ENCODE measurements around the gene DPP4. TPM values are rescaled to one million over a fixed set of nuclear protein-coding genes. Genes with fewer than 3 reads are reported as not detected.
"Not testable (repeated sequence)": the region's sequence is repeated elsewhere in the genome, so short reads cannot be mapped to it uniquely, and the experiment has no call there.

DPP4 gene
- total and polyA plus RNA-seq, 4 experiments from 2014 or later: 38.5 to 124 (median 72.5) TPM

DNA sequence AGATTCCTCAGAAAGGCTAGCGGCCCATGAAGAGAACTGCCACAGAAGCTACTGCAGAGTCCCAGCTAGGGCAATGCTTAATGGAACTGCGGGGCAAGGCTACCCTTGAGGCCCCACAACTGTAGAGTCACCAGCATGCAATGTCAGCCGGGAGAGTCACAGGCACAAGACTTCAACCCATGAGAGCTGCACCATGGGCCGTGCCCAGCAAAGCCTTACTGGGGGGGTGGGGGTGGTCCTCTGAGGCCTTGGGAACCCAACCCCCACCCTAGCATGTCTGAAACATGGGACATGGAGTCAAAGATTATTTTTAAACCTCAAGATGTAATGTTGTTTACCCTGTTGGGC, 20.2 kb downstream of the DPP4 start:
- no peaks in the 10 kb centered on the region for H3K27me3 ChIP-seq (ENCODE audit: insufficient read depth, low read length)
- Mint-ChIP-seq H3K4me3 (no peak overlapping the region), H3K27me3 (no peaks in the 10 kb centered on the region), H3K4me1 (peaks cover 42 to 73% (median 55%) of the 10 kb centered on the region in 4 donors), H3K36me3 (peaks cover 19 to 25% of the 10 kb centered on the region in 2 donors), H3K9me3 (no peaks in the 10 kb centered on the region), H3K27ac (peak overlapping the region in 1 of 7 donors; percentile 48)
- ChIA-PET CTCF (ENCODE audit: partially characterized antibody) (interaction anchor here (1.0 to 1.3 kb wide), 2 partner anchors 44 to 46 kb away, joined by 4 read pairs; no protein-coding TSS in a partner anchor), POLR2A (ENCODE audit: partially characterized antibody) (interaction anchor here (1.2 kb wide), 1 partner anchor 10 kb away, joined by 3 read pairs; no protein-coding TSS in a partner anchor)
- H3K4me1 ChIP-seq (ENCODE audit: insufficient read depth, low read length): peaks cover 52% of the 10 kb centered on the region
- no peak overlapping the region for H3K4me3 ChIP-seq (ENCODE audit: low read length in 2 of 2)
- H3K27ac ChIP-seq (ENCODE audit: low read depth, low read length): no peak overlapping the region
- H3K36me3 ChIP-seq (ENCODE audit: insufficient read depth, low read length): no peaks in the 10 kb centered on the region
- no peaks in the 10 kb centered on the region for H3K9me3 ChIP-seq (ENCODE audit: control insufficient read depth in 1 of 2, low read length in 2 of 2)
- intact Hi-C loops (cut with micrococcal nuclease): no loop called here
- DNase-seq: no peak

DNA sequence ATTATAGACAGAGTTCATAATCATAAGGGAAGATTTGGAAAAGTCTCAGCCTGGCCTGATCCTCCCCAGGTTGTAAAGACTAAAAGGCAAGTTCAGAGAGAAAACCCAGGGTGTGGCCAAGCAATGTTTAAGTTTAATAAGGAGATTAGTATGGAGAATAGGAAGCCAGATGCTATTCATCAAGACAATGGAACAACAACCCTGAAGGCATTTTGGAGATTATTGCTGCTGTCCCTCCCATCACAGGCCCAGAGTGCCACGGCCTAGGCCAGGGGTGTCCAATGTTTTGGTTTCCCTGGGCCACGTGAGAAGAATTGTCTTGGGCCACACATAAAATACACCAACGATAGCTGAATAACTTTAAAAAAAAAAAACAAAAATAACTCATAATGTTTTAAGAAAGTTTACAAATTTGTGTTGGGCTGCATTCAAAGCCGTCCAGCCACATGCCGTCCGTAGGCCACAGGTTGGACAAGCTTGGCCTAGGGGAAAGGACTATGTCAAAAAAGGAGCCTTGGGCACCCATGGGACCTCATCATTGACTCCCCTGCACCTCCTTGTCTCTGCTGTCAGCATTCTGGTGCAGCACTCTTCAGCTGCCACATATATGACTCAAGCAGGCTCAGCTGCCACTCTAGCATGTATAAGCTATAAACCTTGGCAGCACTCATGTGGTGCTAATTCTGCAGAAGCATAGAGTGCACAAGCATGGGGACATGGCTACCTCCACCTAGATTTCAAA, 20.8 kb downstream of the DPP4 start:
- CTCF ChIA-PET (ENCODE audit: partially characterized antibody): interaction anchor here (1.0 to 1.3 kb wide), 2 partner anchors 44 to 45 kb away, joined by 4 read pairs; no protein-coding TSS in a partner anchor
- intact Hi-C loops (cut with micrococcal nuclease): no loop called here

DNA sequence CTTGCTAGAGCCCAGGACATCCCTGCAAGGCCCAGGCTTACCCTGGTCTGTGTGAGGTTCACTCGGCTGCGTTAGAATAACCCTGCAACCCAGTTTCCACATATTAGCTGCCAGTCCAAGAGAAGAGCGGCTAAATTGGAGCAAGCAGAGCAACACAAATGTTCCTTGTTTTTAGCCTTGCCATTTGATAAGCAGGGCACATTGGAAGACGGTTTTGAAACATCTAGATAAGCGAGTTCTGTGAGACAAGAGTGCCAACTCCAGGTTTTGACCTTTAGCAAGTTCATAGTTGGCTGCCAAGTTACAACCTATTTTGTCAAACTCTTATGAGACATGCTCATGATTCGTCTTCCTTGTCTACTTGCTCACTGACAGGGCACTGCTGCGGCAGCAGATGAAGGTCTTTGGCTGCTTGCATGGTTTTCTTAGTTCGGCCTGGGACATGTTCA, 23.5 kb downstream of the DPP4 start:
- Mint-ChIP-seq H3K4me1 (peaks cover 22 to 41% (median 32%) of the 10 kb centered on the region in 4 donors), H3K27ac (peak overlapping the region in 2 of 7 donors; percentile 30 to 70), H3K36me3 (peaks cover 17 to 21% of the 10 kb centered on the region in 2 donors), H3K4me3 (no peak overlapping the region), H3K9me3 (no peaks in the 10 kb centered on the region), H3K27me3 (no peaks in the 10 kb centered on the region)
- peaks cover 20% of the 10 kb centered on the region for H3K4me1 ChIP-seq (ENCODE audit: insufficient read depth, low read length)
- intact Hi-C loops (cut with micrococcal nuclease): no loop called here
- H3K27ac ChIP-seq (ENCODE audit: low read depth, low read length): no peak overlapping the region
- H3K27me3 ChIP-seq (ENCODE audit: insufficient read depth, low read length): no peaks in the 10 kb centered on the region
- ChIA-PET POLR2A (ENCODE audit: partially characterized antibody) (interaction anchor here (0.6 to 1.6 kb wide), 3 partner anchors 10 to 24 kb away, joined by 3 read pairs; no protein-coding TSS in a partner anchor), CTCF (ENCODE audit: partially characterized antibody) (interaction anchor here (0.7 to 1.1 kb wide), 2 partner anchors 12 to 24 kb away, joined by 3 read pairs; partner anchors contain the start of gene DPP4)
- peaks cover 7% of the 10 kb centered on the region for H3K36me3 ChIP-seq (ENCODE audit: insufficient read depth, low read length)
- no peaks in the 10 kb centered on the region for H3K9me3 ChIP-seq (ENCODE audit: control insufficient read depth in 1 of 2, low read length in 2 of 2)
- no peak overlapping the region for H3K4me3 ChIP-seq (ENCODE audit: low read length in 2 of 2)
- no peak for DNase-seq

More for the DNA sequence above, 20.8 kb downstream of the DPP4 start:
- Histone ChIP-seq H3K36me3 (ENCODE audit: insufficient read depth, low read length) (no peaks in the 10 kb centered on the region), H3K4me3 (ENCODE audit: low read length in 2 of 2) (no peak overlapping the region), H3K9me3 (ENCODE audit: control insufficient read depth in 1 of 2, low read length in 2 of 2) (no peaks in the 10 kb centered on the region), H3K27ac (ENCODE audit: low read depth, low read length) (no peak overlapping the region), H3K4me1 (ENCODE audit: insufficient read depth, low read length) (peaks cover 47% of the 10 kb centered on the region), H3K27me3 (ENCODE audit: insufficient read depth, low read length) (no peaks in the 10 kb centered on the region)
- Mint-ChIP-seq H3K9me3 (no peaks in the 10 kb centered on the region), H3K4me1 (peaks cover 45 to 68% (median 55%) of the 10 kb centered on the region in 4 donors), H3K27ac (peak overlapping the region in 2 of 7 donors; percentile 9 to 31), H3K27me3 (no peaks in the 10 kb centered on the region), H3K4me3 (no peak overlapping the region), H3K36me3 (peaks cover 19 to 25% of the 10 kb centered on the region in 2 donors)
- POLR2A ChIA-PET (ENCODE audit: partially characterized antibody): interaction anchor here (0.7 to 1.8 kb wide), 3 partner anchors 11 to 1994 kb away, joined by 3 to 4 read pairs (median 3); no protein-coding TSS in a partner anchor
- no peak for DNase-seq

DNA sequence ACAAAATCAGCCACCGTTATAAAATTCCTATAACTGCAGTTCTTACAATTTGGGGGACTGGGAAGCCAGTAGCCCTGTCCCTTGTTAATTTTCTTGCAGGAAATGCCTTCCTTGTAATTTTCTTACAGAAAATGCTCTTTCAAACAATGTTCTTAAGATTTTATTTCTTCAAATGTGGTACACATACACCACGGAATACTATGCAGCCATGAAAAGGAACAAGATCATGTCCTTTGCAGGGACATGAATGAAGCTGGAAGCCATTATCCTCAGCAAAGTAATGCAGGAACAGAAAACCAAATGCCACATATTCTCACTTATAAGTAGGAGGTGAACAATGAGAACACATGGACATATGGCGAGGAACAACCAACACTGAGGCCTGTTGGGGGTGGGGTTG, 24.9 kb downstream of the DPP4 start:
- DNase-seq; H3K9me3 Mint-ChIP-seq; H3K27ac Mint-ChIP-seq; H3K9me3 ChIP-seq (ENCODE audit: control insufficient read depth in 1 of 2, low read length in 2 of 2); H3K27ac ChIP-seq (ENCODE audit: low read depth, low read length); H3K4me1 ChIP-seq (ENCODE audit: insufficient read depth, low read length); H3K27me3 Mint-ChIP-seq; intact Hi-C loops (cut with micrococcal nuclease); H3K4me3 Mint-ChIP-seq; H3K4me3 ChIP-seq (ENCODE audit: low read length in 2 of 2); H3K27me3 ChIP-seq (ENCODE audit: insufficient read depth, low read length): not testable (repeated sequence)
- peaks cover 16 to 30% (median 23%) of the 10 kb centered on the region in 4 donors for H3K4me1 Mint-ChIP-seq
- POLR2A ChIA-PET (ENCODE audit: partially characterized antibody): interaction anchor here (1.6 kb wide), 1 partner anchor 15 kb away, joined by 3 read pairs; no protein-coding TSS in a partner anchor
- H3K36me3 Mint-ChIP-seq: peaks cover 17 to 21% of the 10 kb centered on the region in 2 donors
- CTCF ChIA-PET (ENCODE audit: partially characterized antibody): interaction anchor here (1.1 kb wide), 1 partner anchor 14 kb away, joined by 3 read pairs; no protein-coding TSS in a partner anchor
- peaks cover 16% of the 10 kb centered on the region for H3K36me3 ChIP-seq (ENCODE audit: insufficient read depth, low read length)

DNA sequence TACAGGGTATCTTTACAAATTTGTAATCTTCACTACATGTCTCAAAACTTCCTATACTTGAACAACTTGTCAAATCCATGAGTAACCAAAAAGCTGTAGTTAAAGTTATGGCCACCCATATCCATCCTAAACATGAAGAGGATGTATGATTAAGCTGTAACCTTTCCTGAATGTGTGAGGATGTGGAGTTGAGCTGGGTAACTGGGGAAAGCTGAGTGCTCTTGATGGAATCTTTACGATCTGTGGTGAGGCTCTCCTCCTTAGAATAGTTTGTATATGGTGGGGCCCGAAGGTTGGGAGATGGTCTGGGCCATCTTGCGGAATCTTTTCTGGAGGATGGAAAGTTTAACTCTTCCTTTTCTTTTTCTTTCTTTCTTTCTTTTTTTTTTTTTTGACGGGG, 29.4 kb downstream of the DPP4 start:
- intact Hi-C loops (cut with micrococcal nuclease): no loop called here
- CTCF ChIA-PET (ENCODE audit: partially characterized antibody): interaction anchor here (0.7 kb wide), 1 partner anchor 28 kb away, joined by 3 read pairs; no protein-coding TSS in a partner anchor
- H3K27ac ChIP-seq (ENCODE audit: low read depth, low read length): no peak overlapping the region
- no peaks in the 10 kb centered on the region for H3K4me1 ChIP-seq (ENCODE audit: insufficient read depth, low read length)
- H3K4me3 Mint-ChIP-seq: no peak overlapping the region
- H3K4me3 ChIP-seq (ENCODE audit: low read length in 2 of 2): no peak overlapping the region
- DNase-seq: no peak
- no peaks in the 10 kb centered on the region for H3K9me3 Mint-ChIP-seq
- H3K27me3 Mint-ChIP-seq: no peaks in the 10 kb centered on the region
- POLR2A ChIA-PET (ENCODE audit: partially characterized antibody): interaction anchor here (1.0 kb wide), 1 partner anchor 11 kb away, joined by 3 read pairs; no protein-coding TSS in a partner anchor
- H3K36me3 Mint-ChIP-seq: peaks cover 9 to 21% of the 10 kb centered on the region in 2 donors
- H3K9me3 ChIP-seq (ENCODE audit: control insufficient read depth in 1 of 2, low read length in 2 of 2): no peaks in the 10 kb centered on the region
- no peak overlapping the region for H3K27ac Mint-ChIP-seq
- H3K27me3 ChIP-seq (ENCODE audit: insufficient read depth, low read length): no peaks in the 10 kb centered on the region
- H3K4me1 Mint-ChIP-seq: peaks cover 0 to 13% (median 8%) of the 10 kb centered on the region in 4 donors
- H3K36me3 ChIP-seq (ENCODE audit: insufficient read depth, low read length): peaks cover 19% of the 10 kb centered on the region

DNA sequence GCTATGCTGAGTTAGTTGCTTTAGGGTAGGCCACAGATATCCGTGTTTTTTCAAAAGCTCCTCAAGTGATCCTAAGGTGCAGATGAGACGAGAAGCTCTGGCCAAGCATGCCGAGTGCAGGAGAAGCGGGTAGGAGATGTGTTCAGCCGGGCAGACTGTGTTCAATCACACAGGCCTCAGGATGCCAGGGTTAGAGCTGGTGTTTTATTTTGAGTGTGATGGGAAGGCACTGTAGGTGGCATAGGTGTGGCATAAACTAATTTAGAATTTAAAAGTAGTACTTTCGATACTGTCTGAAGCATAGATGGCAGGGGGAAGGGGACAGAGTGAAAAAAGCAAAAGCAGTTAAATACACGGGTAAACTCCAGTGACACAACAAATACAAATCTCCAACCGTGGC, 30.9 kb downstream of the DPP4 start:
- ChIA-PET CTCF (ENCODE audit: partially characterized antibody) (interaction anchor here (1.0 to 1.1 kb wide), 2 partner anchors 31 to 35 kb away, joined by 3 to 4 read pairs; no protein-coding TSS in a partner anchor), POLR2A (ENCODE audit: partially characterized antibody) (interaction anchor here (2.9 kb wide), 1 partner anchor 15 kb away, joined by 9 read pairs; no protein-coding TSS in a partner anchor)
- no peaks in the 10 kb centered on the region for H3K27me3 ChIP-seq (ENCODE audit: insufficient read depth, low read length)
- H3K36me3 Mint-ChIP-seq: peaks cover 17 to 29% of the 10 kb centered on the region in 2 donors
- intact Hi-C loops (cut with micrococcal nuclease): no loop called here
- no peaks in the 10 kb centered on the region for H3K27me3 Mint-ChIP-seq
- peaks cover 27% of the 10 kb centered on the region for H3K36me3 ChIP-seq (ENCODE audit: insufficient read depth, low read length)
- H3K4me3 ChIP-seq (ENCODE audit: low read length in 2 of 2): no peak overlapping the region
- DNase-seq: no peak
- H3K4me3 Mint-ChIP-seq: no peak overlapping the region
- H3K4me1 ChIP-seq (ENCODE audit: insufficient read depth, low read length): no peaks in the 10 kb centered on the region
- no peaks in the 10 kb centered on the region for H3K9me3 Mint-ChIP-seq
- H3K27ac ChIP-seq (ENCODE audit: low read depth, low read length): no peak overlapping the region
- no peaks in the 10 kb centered on the region for H3K9me3 ChIP-seq (ENCODE audit: control insufficient read depth in 1 of 2, low read length in 2 of 2)
- H3K27ac Mint-ChIP-seq: no peak overlapping the region
- peaks cover 0 to 7% (median 5%) of the 10 kb centered on the region in 4 donors for H3K4me1 Mint-ChIP-seq

DNA sequence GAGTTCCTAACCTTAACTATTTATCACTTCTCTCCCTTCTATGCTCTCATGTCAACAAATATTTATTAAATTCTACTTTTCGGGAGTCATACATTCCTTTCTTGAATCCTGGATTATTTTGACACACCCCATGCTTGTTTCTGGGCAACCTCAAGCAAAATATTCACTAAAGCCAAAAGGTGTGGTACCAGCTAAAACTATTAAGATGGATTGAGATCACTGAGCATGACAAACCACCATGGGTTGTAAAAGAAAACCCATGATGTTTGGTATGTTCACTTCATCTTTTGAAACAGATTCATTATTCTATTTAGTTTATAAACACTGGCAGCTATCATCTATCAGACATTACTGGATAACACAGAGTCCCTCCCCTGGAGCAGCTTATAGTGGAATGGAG, 32.5 kb downstream of the DPP4 start:
- CTCF ChIA-PET (ENCODE audit: partially characterized antibody): no interaction called here

More for the DNA sequence above, 32.5 kb downstream of the DPP4 start:
- H3K27me3 ChIP-seq (ENCODE audit: insufficient read depth, low read length): no peaks in the 10 kb centered on the region
- no peaks in the 10 kb centered on the region for H3K27me3 Mint-ChIP-seq
- no peak for DNase-seq
- H3K27ac ChIP-seq (ENCODE audit: low read depth, low read length): no peak overlapping the region
- H3K4me3 ChIP-seq (ENCODE audit: low read length in 2 of 2): no peak overlapping the region
- POLR2A ChIA-PET (ENCODE audit: partially characterized antibody): interaction anchor here (2.9 kb wide), 1 partner anchor 17 kb away, joined by 9 read pairs; no protein-coding TSS in a partner anchor
- intact Hi-C loops (cut with micrococcal nuclease): no loop called here
- no peak overlapping the region for H3K4me3 Mint-ChIP-seq
- peak overlapping the region in 1 of 7 donors; percentile 37 for H3K27ac Mint-ChIP-seq
- peaks cover 3% of the 10 kb centered on the region for H3K4me1 ChIP-seq (ENCODE audit: insufficient read depth, low read length)
- H3K36me3 ChIP-seq (ENCODE audit: insufficient read depth, low read length): peaks cover 31% of the 10 kb centered on the region
- no peaks in the 10 kb centered on the region for H3K9me3 ChIP-seq (ENCODE audit: control insufficient read depth in 1 of 2, low read length in 2 of 2)
- H3K9me3 Mint-ChIP-seq: no peaks in the 10 kb centered on the region
- peaks cover 4 to 7% (median 7%) of the 10 kb centered on the region in 4 donors for H3K4me1 Mint-ChIP-seq
- peaks cover 24 to 33% of the 10 kb centered on the region in 2 donors for H3K36me3 Mint-ChIP-seq

Data from CD4-positive, alpha-beta memory T cell (primary cell).